HEK293 (cell line): ENCODE measurements around the gene POU4F3.

Source experiments
- CTCF ChIA-PET: fragments of 350-600 bp; formaldehyde crosslinking; extraction: SDS; loops from one replicate; lab custom pipeline; 2021; ENCODE audit warnings: antibody characterized with exemption; lab: Yijun Ruan, JAX
- POLR2A ChIA-PET: fragments of 300-600 bp; formaldehyde crosslinking; extraction: SDS; loops from one replicate; lab custom pipeline; 2020; ENCODE audit warnings: antibody characterized with exemption, inconsistent platforms; lab: Yijun Ruan, JAX
- H3K27ac ChIP-seq: fragments of 200-500 bp; sonication (Bioruptor generic); 2 replicates; pipeline ENCODE4 v1.5.1; 2014; ENCODE audit warnings: low read depth, low read length, control low read depth, inconsistent platforms; ENCODE audit errors: extremely low read depth
- H3K36me3 ChIP-seq, 2 experiments: fragments of 200-500 bp in 1 of 2; sonication (Bioruptor generic) in 1 of 2; 1 replicate in 1 of 2; 2 replicates in 1 of 2; pipeline ENCODE4 v1.5.1; 2014 to 2017; ENCODE audit warnings: inconsistent platforms in 2 of 2, low read length in 2 of 2; ENCODE audit not compliant: control insufficient read depth in 2 of 2, insufficient read depth in 1 of 2
- H3K4me1 ChIP-seq: fragments of 200-500 bp; sonication (Bioruptor generic); 2 replicates; pipeline ENCODE4 v1.5.1; 2014; ENCODE audit warnings: mild to moderate bottlenecking, low read length, inconsistent platforms; ENCODE audit not compliant: control insufficient read depth, insufficient read depth
- H3K4me3 ChIP-seq: 2 replicates; pipeline ENCODE4 v1.5.1; 2011; ENCODE audit warnings: low read depth, mild to moderate bottlenecking, control low read depth, low read length, moderate library complexity
- H3K9me3 ChIP-seq: fragments of 200-500 bp; sonication (Bioruptor generic); 2 replicates; pipeline ENCODE4 v1.5.1; 2014; ENCODE audit warnings: low read depth, low read length, inconsistent platforms; ENCODE audit not compliant: control insufficient read depth, insufficient read depth
- PRDM2 ChIP-seq: fragments of 450-650 bp; formaldehyde crosslinking; IDR thresholded peaks from 2 replicates; pipeline ENCODE4 v1.5.1; 2016; ENCODE audit warnings: missing biosample characterization, missing genetic modification characterization, borderline replicate concordance
- PRDM4 ChIP-seq: fragments of 450-650 bp; formaldehyde crosslinking; IDR thresholded peaks from 2 replicates; pipeline ENCODE4 v1.5.1; 2017; ENCODE audit warnings: missing biosample characterization, missing genetic modification characterization
- SP3 ChIP-seq: fragments of 450-650 bp; formaldehyde crosslinking; IDR thresholded peaks from 2 replicates; pipeline ENCODE4 v1.5.1; 2016; ENCODE audit warnings: missing biosample characterization, missing genetic modification characterization
- YY2 ChIP-seq: fragments of 450-650 bp; formaldehyde crosslinking; IDR thresholded peaks from 2 replicates; pipeline ENCODE4 v1.5.1; 2016; ENCODE audit warnings: missing biosample characterization, missing genetic modification characterization
- ZBTB10 ChIP-seq: fragments of 450-650 bp; formaldehyde crosslinking; IDR thresholded peaks from 2 replicates; pipeline ENCODE4 v1.5.1; 2016; ENCODE audit warnings: missing biosample characterization, missing genetic modification characterization
- ZBTB8A ChIP-seq: fragments of 450-650 bp; formaldehyde crosslinking; IDR thresholded peaks from 2 replicates; pipeline ENCODE4 v1.5.1; 2016; ENCODE audit warnings: missing biosample characterization, missing genetic modification characterization
- ZIC2 ChIP-seq: fragments of 450-650 bp; formaldehyde crosslinking; IDR thresholded peaks from 2 replicates; pipeline ENCODE4 v1.5.1; 2016; ENCODE audit warnings: missing biosample characterization, missing genetic modification characterization
- ZNF140 ChIP-seq: fragments of 450-650 bp; formaldehyde crosslinking; IDR thresholded peaks from 2 replicates; pipeline ENCODE4 v1.5.1; 2016; ENCODE audit warnings: missing biosample characterization, missing genetic modification characterization
- ZNF18 ChIP-seq: fragments of 450-650 bp; formaldehyde crosslinking; IDR thresholded peaks from 2 replicates; pipeline ENCODE4 v1.5.1; 2016; ENCODE audit warnings: missing biosample characterization, missing genetic modification characterization
- ZNF19 ChIP-seq: fragments of 450-650 bp; formaldehyde crosslinking; IDR thresholded peaks from 2 replicates; pipeline ENCODE4; 2016; ENCODE audit warnings: missing biosample characterization, missing genetic modification characterization, low read depth
- ZNF223 ChIP-seq: fragments of 450-650 bp; formaldehyde crosslinking; IDR thresholded peaks from 2 replicates; pipeline ENCODE4 v1.5.1; 2016; ENCODE audit warnings: missing biosample characterization, missing genetic modification characterization
- ZNF274 ChIP-seq, 2 experiments: fragments of 200-500 bp in 1 of 2; fragments of 450-650 bp in 1 of 2; sonication (Bioruptor generic) in 1 of 2; formaldehyde crosslinking in 1 of 2; IDR thresholded peaks; 2 replicates each; pipeline versions ENCODE4 v1.5.1 to v1.6.1; 2014 to 2016; ENCODE audit warnings: borderline replicate concordance in 1 of 2, inconsistent platforms in 1 of 2, low read length in 1 of 2, missing biosample characterization in 1 of 2, missing genetic modification characterization in 1 of 2
- ZNF423 ChIP-seq: fragments of 450-650 bp; formaldehyde crosslinking; IDR thresholded peaks from 2 replicates; pipeline ENCODE4 v1.5.1; 2016; ENCODE audit warnings: missing biosample characterization, missing genetic modification characterization
- ZNF48 ChIP-seq: fragments of 450-650 bp; formaldehyde crosslinking; IDR thresholded peaks from 2 replicates; pipeline ENCODE4 v1.5.1; 2016; ENCODE audit warnings: missing biosample characterization, missing genetic modification characterization
- ZNF530 ChIP-seq: fragments of 450-650 bp; formaldehyde crosslinking; IDR thresholded peaks from 2 replicates; pipeline ENCODE4 v1.5.1; 2016; ENCODE audit warnings: low read depth, missing biosample characterization, missing genetic modification characterization
- ZNF654 ChIP-seq: fragments of 450-650 bp; formaldehyde crosslinking; IDR thresholded peaks from 2 replicates; pipeline ENCODE4 v1.5.1; 2016; ENCODE audit warnings: low read depth, missing biosample characterization, missing genetic modification characterization
- ZNF707 ChIP-seq: fragments of 450-650 bp; formaldehyde crosslinking; IDR thresholded peaks from 2 replicates; pipeline ENCODE4 v1.5.1; 2016; ENCODE audit warnings: missing biosample characterization, missing genetic modification characterization
- ZNF768 ChIP-seq: fragments of 450-650 bp; formaldehyde crosslinking; IDR thresholded peaks from 2 replicates; pipeline ENCODE4 v1.5.1; 2018; ENCODE audit warnings: missing biosample characterization, mild to moderate bottlenecking, missing genetic modification characterization
- ZNF776 ChIP-seq: fragments of 450-650 bp; formaldehyde crosslinking; IDR thresholded peaks from 2 replicates; pipeline ENCODE4 v1.5.0; 2017; ENCODE audit warnings: missing biosample characterization, missing genetic modification characterization, borderline replicate concordance
- ZSCAN16 ChIP-seq: fragments of 450-650 bp; formaldehyde crosslinking; IDR thresholded peaks from 2 replicates; pipeline ENCODE4 v1.5.1; 2016; ENCODE audit warnings: missing biosample characterization, missing genetic modification characterization
- TF ChIP-seq, protein P1 (sequence below): fragments of 450-650 bp; formaldehyde crosslinking; IDR thresholded peaks from 2 replicates; pipeline ENCODE4 v1.5.1; 2016; ENCODE audit warnings: missing biosample characterization, missing genetic modification characterization

The POU4F3 gene

DNA sequence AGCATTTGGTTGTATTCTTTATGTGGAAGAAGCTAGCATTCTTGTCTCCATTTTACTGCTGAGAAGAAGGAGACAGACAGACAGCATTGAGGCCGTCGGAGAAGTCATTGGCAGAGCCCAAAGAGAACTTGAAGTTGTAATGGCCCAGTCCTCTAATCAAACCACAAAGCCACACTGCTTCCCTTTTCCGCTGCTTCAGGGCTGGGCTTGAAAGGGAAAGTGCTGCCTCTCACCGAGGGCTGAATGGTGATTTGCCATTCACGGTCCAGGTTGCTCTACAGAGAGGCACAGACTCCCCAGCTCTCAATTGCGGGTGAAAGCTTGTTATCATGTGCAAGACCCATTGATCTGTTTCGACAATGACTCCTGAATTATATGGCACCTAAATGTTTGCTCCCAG, 25.6 kb upstream of the POU4F3 start:
- Histone ChIP-seq H3K36me3 (no peaks in the 10 kb centered on the region), H3K27ac (no peak overlapping the region), H3K4me3 (no peak overlapping the region), H3K9me3 (no peaks in the 10 kb centered on the region), H3K4me1 (no peaks in the 10 kb centered on the region)
- CTCF ChIA-PET = no interaction called here
- POLR2A ChIA-PET = no interaction called here
- TF ChIP-seq ZBTB10 (no peak), PRDM4 (tag by site-specific recombination) (no peak), ZNF423 (tag by site-specific recombination) (no peak), ZNF140 (no peak), ZBTB8A (tag by site-specific recombination) (no peak), ZNF48 (tag by site-specific recombination) (no peak), ZNF530 (no peak), ZNF18 (no peak), ZNF776 (tag by site-specific recombination) (no peak), ZNF768 (no peak), ZNF274 (IDR thresholded peaks at IDR 0.05; ENCODE audit: low read length) (no peak), ZNF274 (tag by site-specific recombination; IDR thresholded peaks at IDR 0.05; ENCODE audit: borderline replicate concordance) (no peak), ZNF707 (tag by site-specific recombination) (no peak), ZNF654 (tag by site-specific recombination) (no peak), ZSCAN16 (tag by site-specific recombination) (no peak), YY2 (tag by site-specific recombination) (no peak), ZNF223 (tag by site-specific recombination) (no peak), ZIC2 (tag by site-specific recombination) (no peak)

DNA sequence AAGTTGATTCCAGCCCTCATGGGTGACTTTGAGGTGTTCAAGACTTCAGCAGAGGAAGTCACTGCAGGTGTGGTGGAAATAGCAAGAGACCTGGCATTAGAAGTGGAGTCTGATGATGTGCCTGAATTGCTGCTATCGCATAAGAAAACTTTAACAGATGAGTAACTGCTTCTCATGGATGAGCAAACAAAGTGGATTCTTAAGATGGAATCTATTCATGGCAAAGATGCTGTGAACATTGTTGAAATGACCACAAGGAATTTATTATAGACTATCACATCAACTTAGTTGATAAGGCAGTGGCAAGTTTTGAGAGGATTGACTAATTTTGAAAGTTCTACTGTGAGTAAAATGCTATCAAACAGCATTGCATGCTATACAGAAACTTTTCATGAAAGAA, 17.1 kb upstream of the POU4F3 start:
- Histone ChIP-seq H3K4me1 (no peaks in the 10 kb centered on the region), H3K9me3 (no peaks in the 10 kb centered on the region), H3K27ac (no peak overlapping the region), H3K4me3 (no peak overlapping the region), H3K36me3 (no peaks in the 10 kb centered on the region)
- ChIA-PET CTCF (interaction anchor here (0.7 kb wide), 1 partner anchor 28 kb away, joined by 3 read pairs; no protein-coding TSS in a partner anchor), POLR2A (no interaction called here)
- TF ChIP-seq ZNF19 (tag by site-specific recombination) = no peak
- TF ChIP-seq PRDM2 (tag by site-specific recombination) = no peak
- TF ChIP-seq, protein P1, sequence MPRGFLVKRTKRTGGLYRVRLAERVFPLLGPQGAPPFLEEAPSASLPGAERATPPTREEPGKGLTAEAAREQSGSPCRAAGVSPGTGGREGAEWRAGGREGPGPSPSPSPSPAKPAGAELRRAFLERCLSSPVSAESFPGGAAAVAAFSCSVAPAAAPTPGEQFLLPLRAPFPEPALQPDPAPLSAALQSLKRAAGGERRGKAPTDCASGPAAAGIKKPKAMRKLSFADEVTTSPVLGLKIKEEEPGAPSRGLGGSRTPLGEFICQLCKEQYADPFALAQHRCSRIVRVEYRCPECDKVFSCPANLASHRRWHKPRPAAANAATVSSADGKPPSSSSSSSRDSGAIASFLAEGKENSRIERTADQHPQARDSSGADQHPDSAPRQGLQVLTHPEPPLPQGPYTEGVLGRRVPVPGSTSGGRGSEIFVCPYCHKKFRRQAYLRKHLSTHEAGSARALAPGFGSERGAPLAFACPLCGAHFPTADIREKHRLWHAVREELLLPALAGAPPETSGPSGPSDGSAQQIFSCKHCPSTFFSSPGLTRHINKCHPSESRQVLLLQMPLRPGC = no peak
- no peak for TF ChIP-seq SP3 (tag by site-specific recombination)
